Superior temporal gyrus (tissue), 1 donor: ENCODE results near the gene EPHA10.
"Not testable (repeated sequence)": the region's sequence is repeated elsewhere in the genome, so short reads cannot be mapped to it uniquely, and the experiment has no call there.

Experiments used
- DNase-seq: peaks from one replicate; pipeline ENCODE4 v3.0.0-alpha.2; 2016; ENCODE audit errors: extremely low spot score

EPHA10 gene

GRCh38 chr1:37717631-37718030 is 47.3 kb downstream of the EPHA10 start:
- no peak for DNase-seq

DNA sequence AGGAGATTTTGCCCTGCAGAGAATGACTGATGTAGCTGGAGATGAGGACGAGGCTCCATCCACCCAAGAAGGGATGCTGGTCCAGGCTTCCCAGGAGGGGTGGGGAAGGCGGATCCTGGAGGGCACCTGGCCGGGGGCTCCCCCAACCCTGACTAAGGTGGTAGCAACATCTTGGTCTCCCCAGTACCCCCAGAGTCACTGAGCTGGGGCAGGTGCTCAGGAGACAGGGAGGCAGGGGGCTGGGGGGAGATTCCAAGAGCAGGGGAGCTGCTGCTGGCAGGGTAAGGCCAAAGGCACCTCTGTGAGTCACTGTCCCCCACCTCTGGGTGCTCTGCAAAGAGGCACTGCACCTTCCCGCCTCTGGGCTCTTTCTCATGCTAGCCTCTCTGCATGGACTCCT is 48.6 kb downstream of the EPHA10 start:
- no peak for DNase-seq

GRCh38 chr1:37714689-37715088 is 50.2 kb downstream of the EPHA10 start:
- DNase-seq: no peak

DNA sequence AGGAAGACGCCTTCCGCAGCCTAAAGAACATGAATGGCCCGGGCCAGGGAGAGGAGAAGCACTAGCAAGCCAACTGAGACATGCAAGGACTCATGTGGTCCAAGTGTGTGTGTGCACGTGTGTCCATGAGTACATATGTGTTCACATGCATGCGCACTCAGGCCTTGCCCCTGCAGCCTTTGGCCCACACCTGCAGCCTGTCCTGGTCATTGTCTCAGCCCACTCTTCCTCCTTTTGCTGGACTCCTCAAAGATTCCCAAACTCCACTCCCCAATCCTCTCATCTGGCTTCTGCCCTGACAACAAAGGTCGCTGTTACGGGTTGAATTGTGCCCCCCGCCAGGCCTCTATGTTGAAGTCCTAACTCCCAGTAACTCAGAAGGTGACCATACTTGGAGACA is 50.7 kb downstream of the EPHA10 start:
- DNase-seq: no peak

DNA sequence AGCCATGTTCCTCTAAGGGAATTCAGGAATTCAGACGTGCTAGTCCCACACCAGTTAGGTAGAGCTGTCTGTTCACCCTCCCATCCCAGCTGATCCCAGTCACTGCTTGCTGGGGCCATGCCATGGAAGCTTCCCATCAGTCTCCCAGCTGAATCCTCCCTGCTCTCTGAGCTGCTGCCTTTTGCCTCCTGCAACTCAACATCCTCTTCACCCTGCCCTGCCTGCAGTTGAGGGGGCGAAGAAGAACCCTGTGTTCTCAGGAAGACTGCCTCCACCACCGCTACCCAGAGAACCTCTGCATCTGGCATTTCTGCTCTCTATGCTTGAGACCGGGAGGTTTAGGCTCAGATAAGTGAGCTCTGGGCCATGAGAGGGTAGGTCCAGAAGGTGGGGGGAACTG is 56.4 kb downstream of the EPHA10 start:
- DNase-seq: no peak

GRCh38 chr1:37705399-37705798 is 59.5 kb downstream of the EPHA10 start:
- no peak for DNase-seq

DNA sequence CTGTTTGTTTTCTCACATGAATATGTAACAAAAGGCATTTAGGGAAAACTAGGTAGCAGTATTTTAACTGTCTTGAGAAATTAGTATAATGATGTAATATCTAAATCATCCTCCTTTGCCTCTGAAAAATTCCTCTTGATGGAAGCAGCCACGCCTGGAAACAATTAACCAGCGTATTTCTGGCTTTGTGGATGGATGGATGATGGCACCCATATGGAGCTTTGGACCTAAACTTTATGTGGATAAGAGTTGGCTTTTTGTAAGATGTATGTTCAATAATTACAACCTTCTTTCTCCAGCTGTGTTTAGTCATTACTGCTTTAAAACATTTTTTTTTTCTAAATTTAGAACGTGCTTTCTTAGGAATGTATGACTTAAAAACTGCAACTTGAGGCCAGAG is 60.0 kb downstream of the EPHA10 start:
- no peak for DNase-seq

DNA sequence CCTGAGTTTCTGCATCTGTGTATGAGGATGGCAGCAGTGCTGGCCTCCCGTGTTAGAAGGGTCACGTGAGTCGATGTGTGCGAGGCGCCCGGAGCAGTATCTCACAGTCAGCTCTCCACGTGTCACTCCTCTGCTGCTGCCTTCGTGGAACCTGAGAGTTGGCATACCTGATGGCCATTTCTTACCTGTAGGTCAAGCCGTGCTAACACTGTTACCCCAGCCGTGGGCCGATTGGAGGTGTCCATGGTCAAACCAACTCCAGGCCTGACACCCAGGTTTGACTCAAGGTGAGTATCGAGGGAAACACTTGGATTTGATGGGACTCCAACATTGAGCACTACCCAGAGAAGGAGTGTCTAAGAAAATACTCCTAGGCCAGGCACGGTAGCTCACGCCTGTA is 61.9 kb downstream of the EPHA10 start:
- DNase-seq: no peak

DNA sequence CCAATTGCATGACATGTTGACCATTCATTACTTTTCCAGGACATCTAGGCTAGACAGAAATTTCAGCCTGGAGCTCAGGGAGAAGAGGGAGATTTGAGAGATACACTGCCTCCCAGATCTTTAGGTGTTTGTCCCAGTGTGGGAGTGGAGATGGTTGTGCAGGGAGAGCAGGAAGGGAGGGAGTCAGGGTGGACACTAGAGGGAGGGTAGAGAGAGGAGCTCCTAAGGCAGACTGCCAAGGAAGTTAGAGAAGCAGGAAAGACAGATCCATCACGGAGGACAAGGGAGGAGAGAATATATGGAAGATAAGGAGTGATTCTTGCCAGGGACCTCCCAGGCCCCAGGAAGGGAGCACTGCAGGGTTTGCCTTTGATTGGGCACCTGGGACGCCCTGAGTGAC is 63.9 kb downstream of the EPHA10 start:
- no peak for DNase-seq

DNA sequence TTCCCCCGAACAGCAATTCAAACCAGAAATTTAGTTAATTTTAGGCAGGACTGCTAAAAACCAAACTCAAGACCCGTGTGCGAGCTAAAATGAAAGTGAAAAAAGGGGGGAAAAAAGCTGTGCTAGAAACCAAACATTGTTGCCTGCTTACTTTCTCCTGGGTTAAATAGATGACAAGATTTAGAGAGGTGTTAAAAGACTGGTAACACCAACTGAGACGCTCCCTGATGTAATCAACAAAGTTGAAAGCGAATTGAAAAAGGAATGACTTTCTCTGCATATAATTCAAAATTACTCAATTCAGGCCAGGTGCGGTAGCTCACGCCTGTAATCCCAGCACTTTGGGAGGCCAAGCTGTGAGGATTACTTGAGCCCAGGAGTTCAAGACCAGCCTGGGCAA is 65.8 kb downstream of the EPHA10 start:
- DNase-seq: no peak

DNA sequence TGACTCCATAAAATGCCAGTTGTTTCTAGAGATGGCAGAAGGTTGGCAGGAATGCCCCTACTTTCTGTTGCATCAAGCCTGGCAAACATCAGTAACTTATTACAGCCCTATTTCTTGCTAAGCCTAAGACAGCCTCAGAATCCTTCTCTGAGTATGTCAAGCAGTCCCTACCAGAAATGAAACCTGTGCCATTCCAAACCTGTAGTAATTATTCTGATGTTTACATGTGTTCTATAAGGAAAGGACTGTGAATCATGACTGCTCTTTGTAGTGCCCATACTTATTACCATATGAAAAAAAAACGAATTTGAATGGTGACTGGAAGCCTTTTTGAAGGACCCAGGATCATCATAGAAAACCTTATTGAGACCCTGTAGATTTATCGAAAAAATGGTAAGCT is 67.2 kb downstream of the EPHA10 start:
- no peak for DNase-seq

DNA sequence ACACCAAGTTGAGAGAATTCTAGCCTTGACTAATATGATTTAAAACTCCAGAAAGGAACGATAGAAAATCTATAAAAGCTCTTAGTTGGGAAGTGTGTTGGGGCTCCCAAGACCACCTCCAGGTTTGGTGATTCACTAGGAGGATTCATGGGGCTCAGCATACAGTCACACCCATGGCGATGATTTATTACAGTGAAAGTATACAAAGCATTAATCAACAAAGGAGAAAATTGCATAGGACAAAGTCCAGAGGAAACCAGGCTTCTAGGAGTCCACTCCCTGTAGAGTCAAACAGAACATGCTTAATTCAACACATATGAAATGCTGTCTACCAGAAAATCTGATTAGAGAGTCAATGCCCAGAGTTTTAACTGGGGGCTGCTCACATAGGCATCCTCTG is 67.8 kb downstream of the EPHA10 start:
- DNase-seq: no peak

GRCh38 chr1:37692834-37693175 is 72.1 kb downstream of the EPHA10 start:
- DNase-seq: no peak

DNA sequence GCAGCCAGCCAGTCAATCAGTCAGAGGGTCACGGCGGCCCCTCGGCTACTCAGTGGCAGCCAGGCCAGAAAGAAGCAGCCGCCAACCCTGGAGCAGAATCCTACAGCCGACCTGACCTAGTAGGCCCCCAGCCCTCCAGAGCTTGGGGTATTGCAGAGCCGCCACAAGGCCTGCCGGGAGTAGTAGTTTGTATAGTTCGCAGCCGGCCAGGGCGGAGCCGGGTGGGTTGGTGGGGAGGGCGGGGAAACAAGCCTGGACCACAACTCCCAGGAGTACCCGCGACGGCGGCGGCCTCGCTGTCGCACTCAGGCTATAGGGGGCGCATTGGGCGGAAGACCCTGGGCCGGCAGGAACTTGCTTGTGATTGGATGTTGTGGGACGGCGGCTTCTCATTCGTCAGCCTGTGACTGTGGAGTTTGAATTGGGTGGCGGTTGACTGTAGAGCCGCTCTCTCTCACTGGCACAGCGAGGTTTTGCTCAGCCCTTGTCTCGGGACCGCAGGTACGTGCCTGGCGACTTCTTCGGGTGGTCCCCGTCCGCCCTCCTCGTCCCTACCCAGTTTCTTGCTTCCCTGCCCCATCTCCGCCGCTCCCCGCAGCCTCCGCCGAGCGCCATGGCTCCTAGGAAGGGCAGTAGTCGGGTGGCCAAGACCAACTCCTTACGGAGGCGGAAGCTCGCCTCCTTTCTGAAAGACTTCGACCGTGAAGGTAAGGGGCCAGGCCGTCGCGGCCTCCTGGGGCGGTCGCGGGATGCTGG is 72.7 kb downstream of the EPHA10 start, which contains the start of gene CDCA8:
TSS of gene CDCA8 (plus strand) at position 439 of the 756 bp plus-strand sequence. CDS start at position 614, 175 bp downstream.
- peak; percentile 98 for DNase-seq

DNA sequence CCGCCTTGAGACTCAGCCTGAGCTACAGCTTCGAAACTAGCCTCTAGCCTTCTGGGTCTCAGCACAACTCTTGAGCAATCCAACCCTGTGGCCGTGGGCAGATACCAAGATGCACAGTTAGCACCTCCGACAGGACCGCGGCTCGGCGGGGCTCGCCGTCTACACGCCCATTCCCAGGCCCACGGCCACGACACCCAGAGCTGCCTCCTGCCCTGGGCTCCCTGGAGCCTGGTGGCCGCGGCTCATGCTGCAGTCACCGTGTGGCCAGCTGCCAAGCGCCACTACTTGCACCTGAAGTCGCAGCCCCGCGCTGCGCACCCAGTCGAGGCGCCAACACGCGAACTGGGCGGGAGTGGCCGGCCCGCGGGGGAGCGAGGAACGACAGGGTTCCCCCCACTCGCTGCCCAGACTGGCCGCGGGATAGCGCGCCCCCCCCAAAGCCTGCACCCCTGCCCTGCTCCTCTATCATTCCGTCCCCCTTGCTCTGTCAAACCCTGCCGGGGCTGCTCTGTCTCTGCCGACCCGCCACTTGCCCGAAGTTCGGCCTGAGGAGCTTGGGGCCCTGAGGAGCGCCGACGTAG is 73.3 kb downstream of the EPHA10 start:
- DNase-seq: no peak

DNA sequence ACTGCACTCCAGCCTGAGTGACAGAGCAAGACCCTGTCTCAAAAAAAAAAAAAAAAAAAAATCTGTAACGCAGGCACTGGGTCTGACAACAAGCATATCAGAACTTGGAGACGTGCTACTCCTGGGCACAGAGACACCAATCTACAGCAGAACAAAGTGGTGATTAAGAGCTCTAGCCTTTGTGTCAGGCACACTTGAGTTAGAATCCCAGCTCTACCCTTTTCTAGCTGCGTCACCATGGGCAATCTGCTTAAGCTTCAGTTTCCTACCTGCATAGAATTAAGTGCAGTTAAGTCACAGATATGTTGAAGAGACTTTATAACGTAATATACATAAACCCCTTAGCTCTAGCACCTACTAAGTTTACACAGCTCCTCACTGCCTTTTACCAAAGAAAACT is 76.0 kb downstream of the EPHA10 start:
- no peak for DNase-seq

- DNase-seq: not testable (repeated sequence)
Measured at GRCh38 chr1:37687764-37688163, 77.2 kb downstream of the EPHA10 start.

- no peak for DNase-seq
Measured at GRCh38 chr1:37685722-37686121, 79.2 kb downstream of the EPHA10 start.

DNA sequence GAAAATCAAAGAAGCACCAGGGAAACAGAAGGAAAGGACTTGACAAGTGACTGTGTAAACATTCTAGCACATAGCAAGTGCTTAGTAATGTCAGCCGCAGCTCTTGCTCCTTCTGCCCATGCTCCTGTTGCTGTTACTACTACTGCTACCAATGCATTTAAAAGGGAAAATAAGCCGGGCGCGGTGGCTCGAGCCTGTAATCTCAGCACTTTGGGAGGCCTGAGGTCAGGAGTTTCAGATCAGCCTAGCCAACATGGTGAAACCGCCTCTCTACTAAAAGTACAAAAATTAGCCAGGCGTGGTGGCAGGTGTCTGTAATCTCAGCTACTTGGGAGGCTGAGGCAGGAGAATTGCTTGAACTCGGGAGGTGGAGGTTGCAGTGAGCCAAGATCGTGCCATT is 80.7 kb downstream of the EPHA10 start:
- DNase-seq: not testable (repeated sequence)

DNA sequence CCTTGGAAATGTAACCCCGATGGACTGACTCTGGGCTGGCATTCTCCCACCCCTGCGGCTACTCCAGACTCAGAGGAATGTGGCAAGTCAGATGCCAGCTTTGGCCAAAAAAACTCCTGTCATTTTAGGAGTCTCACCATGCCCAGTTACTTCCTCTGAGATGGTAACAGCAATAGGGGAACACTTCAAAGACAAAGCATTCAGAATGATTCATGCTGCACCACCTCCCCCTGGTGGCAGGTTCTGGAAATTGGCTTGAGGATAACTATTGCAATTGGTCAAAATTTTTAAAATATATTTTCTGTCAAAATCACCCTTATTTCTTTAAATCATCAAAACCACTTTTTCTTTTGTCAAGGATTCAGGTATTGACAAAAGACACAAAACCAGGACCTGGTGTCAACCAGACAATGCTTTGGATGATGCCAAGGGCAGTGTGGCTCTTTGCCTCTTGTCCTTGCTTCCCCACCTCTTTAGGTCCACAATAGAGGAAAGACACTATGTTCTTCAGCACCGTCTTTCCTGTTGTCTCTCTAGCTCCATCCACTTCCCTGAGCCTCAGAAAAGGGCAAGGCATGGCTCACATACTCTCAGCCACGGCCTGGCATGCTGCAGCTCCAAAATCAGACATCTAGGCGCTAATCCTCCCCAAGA is 82.5 kb downstream of the EPHA10 start:
- DNase-seq: peak; percentile 93

- no peak for DNase-seq
Measured at GRCh38 chr1:37680933-37681332, 84.0 kb downstream of the EPHA10 start.

DNA sequence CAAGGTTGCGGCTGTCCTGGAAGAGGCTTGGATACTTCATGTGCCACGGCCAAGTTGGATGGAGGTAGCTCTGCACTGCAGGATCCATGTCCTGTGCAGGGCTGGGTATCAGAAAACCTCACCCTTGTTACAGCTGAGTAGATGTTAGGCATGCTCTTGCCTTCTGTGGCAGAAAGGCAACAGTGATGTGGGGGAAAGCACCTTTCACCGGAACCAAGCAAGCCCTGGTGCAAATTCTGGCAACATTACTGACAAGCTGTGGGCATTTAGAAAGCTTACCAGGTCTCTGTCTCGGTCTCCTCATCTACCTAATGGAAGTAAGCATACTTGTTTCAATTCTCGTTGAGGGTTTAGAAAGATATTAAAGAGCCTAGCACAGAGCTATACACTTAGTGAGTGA is 87.1 kb downstream of the EPHA10 start:
- DNase-seq: no peak

DNA sequence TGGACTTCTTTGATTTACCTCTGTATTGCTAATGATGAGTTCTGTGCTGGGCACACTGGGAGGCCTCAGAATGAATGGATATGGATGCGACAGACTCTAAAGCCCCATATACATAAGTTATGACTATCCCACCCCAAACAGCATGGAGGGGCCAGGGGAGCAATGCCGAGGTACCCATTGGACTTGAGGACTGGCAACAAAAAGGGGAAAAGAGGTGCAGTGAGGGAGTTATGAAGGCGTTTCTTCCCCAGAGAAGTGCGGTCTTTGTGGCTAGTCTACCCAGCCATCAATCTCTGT is 87.8 kb downstream of the EPHA10 start:
- no peak for DNase-seq
